ENCODE results near the gene PARS2. TPM values are rescaled to one million over a fixed set of nuclear protein-coding genes. Genes with fewer than 3 reads are reported as not detected.

Gene PARS2
- total RNA-seq, 1 donor from 2014 or later: 6.5 TPM

- no peaks in the 10 kb centered on the region for H3K36me3 Mint-ChIP-seq (ENCODE audit: low read depth, unreplicated experiment)
- no peak overlapping the region for H3K4me3 Mint-ChIP-seq (ENCODE audit: unreplicated experiment)
- no peaks in the 10 kb centered on the region for H3K9me3 Mint-ChIP-seq (ENCODE audit: unreplicated experiment)
- no peak for DNase-seq (ENCODE audit: low spot score)
- H3K4me1 Mint-ChIP-seq (ENCODE audit: unreplicated experiment): no peaks in the 10 kb centered on the region
- no peak overlapping the region for H3K27ac Mint-ChIP-seq (ENCODE audit: unreplicated experiment)
- H3K27me3 Mint-ChIP-seq (ENCODE audit: unreplicated experiment): peaks cover 2% of the 10 kb centered on the region
- TF ChIP-seq CTCF (IDR thresholded peaks at IDR 0.05; ENCODE audit: unreplicated experiment): no peak
Observed at GRCh38 chr1:54787604-54788003, 23.3 kb upstream of the PARS2 start.

GRCh38 chr1:54786778-54787177 is 22.5 kb upstream of the PARS2 start:
- H3K4me3 Mint-ChIP-seq (ENCODE audit: unreplicated experiment): no peak overlapping the region
- no peak for DNase-seq (ENCODE audit: low spot score)
- H3K27ac Mint-ChIP-seq (ENCODE audit: unreplicated experiment): no peak overlapping the region
- H3K27me3 Mint-ChIP-seq (ENCODE audit: unreplicated experiment): peaks cover 4% of the 10 kb centered on the region
- H3K36me3 Mint-ChIP-seq (ENCODE audit: low read depth, unreplicated experiment): peaks cover 2% of the 10 kb centered on the region
- H3K4me1 Mint-ChIP-seq (ENCODE audit: unreplicated experiment): peaks cover 1% of the 10 kb centered on the region
- TF ChIP-seq CTCF (IDR thresholded peaks at IDR 0.05; ENCODE audit: unreplicated experiment): no peak
- H3K9me3 Mint-ChIP-seq (ENCODE audit: unreplicated experiment): no peaks in the 10 kb centered on the region

- no peak overlapping the region for H3K4me3 Mint-ChIP-seq (ENCODE audit: unreplicated experiment)
- peaks cover 5% of the 10 kb centered on the region for H3K36me3 Mint-ChIP-seq (ENCODE audit: low read depth, unreplicated experiment)
- H3K27ac Mint-ChIP-seq (ENCODE audit: unreplicated experiment): no peak overlapping the region
- TF ChIP-seq CTCF (IDR thresholded peaks at IDR 0.05; ENCODE audit: unreplicated experiment): no peak
- peaks cover 9% of the 10 kb centered on the region for H3K27me3 Mint-ChIP-seq (ENCODE audit: unreplicated experiment)
- no peaks in the 10 kb centered on the region for H3K9me3 Mint-ChIP-seq (ENCODE audit: unreplicated experiment)
- H3K4me1 Mint-ChIP-seq (ENCODE audit: unreplicated experiment): peaks cover 10% of the 10 kb centered on the region
- no peak for DNase-seq (ENCODE audit: low spot score)
Observed at GRCh38 chr1:54784066-54784465, 19.7 kb upstream of the PARS2 start.

GRCh38 chr1:54782588-54782987 is 18.3 kb upstream of the PARS2 start:
- Mint-ChIP-seq H3K9me3 (ENCODE audit: unreplicated experiment) (no peaks in the 10 kb centered on the region), H3K27ac (ENCODE audit: unreplicated experiment) (peak overlapping the region; percentile 11), H3K27me3 (ENCODE audit: unreplicated experiment) (peaks cover 9% of the 10 kb centered on the region), H3K4me1 (ENCODE audit: unreplicated experiment) (peaks cover 20% of the 10 kb centered on the region), H3K36me3 (ENCODE audit: low read depth, unreplicated experiment) (peaks cover 5% of the 10 kb centered on the region), H3K4me3 (ENCODE audit: unreplicated experiment) (no peak overlapping the region)
- no peak for TF ChIP-seq CTCF (IDR thresholded peaks at IDR 0.05; ENCODE audit: unreplicated experiment)
- no peak for DNase-seq (ENCODE audit: low spot score)

GRCh38 chr1:54782156-54782555 is 17.8 kb upstream of the PARS2 start:
- Mint-ChIP-seq H3K27ac (ENCODE audit: unreplicated experiment) (no peak overlapping the region), H3K9me3 (ENCODE audit: unreplicated experiment) (no peaks in the 10 kb centered on the region), H3K4me3 (ENCODE audit: unreplicated experiment) (no peak overlapping the region), H3K27me3 (ENCODE audit: unreplicated experiment) (peaks cover 9% of the 10 kb centered on the region), H3K36me3 (ENCODE audit: low read depth, unreplicated experiment) (peaks cover 5% of the 10 kb centered on the region), H3K4me1 (ENCODE audit: unreplicated experiment) (peaks cover 20% of the 10 kb centered on the region)
- no peak for TF ChIP-seq CTCF (IDR thresholded peaks at IDR 0.05; ENCODE audit: unreplicated experiment)
- no peak for DNase-seq (ENCODE audit: low spot score)
